A549 treated with DMSO at 1 μM for 4 hours (cell line): ENCODE measurements around the gene ZNF197. TPM values are rescaled to one million over a fixed set of nuclear protein-coding genes. Genes with fewer than 3 reads are reported as not detected.

Experiments
- total RNA-seq: library from RNA; stranded (reverse); fragments of 200-300 nt; extraction: Qiagen RNA extraction; gene quantifications from 5 replicates; pipeline ENCODE4 v1.2.3, GENCODE V29; 2022; ENCODE audit warnings: low read depth

The ZNF197 gene
- total RNA-seq = 1.5 to 2.1 TPM (median 1.9 TPM) in 5 replicates

GRCh38 chr3:44624749-44625480 lies at the start of gene ZNF197:
TSS of gene ZNF197 (plus strand) at chr3:44625036. CDS start at chr3:44629155, 4,119 bp downstream.

GRCh38 chr3:44584646-44585501 lies 40.0 kb upstream of the ZNF197 start, which contains the start of gene ZNF660:
TSS of gene ZNF660 (plus strand) at chr3:44584964. CDS start at chr3:44594194, 9,230 bp downstream.

DNA sequence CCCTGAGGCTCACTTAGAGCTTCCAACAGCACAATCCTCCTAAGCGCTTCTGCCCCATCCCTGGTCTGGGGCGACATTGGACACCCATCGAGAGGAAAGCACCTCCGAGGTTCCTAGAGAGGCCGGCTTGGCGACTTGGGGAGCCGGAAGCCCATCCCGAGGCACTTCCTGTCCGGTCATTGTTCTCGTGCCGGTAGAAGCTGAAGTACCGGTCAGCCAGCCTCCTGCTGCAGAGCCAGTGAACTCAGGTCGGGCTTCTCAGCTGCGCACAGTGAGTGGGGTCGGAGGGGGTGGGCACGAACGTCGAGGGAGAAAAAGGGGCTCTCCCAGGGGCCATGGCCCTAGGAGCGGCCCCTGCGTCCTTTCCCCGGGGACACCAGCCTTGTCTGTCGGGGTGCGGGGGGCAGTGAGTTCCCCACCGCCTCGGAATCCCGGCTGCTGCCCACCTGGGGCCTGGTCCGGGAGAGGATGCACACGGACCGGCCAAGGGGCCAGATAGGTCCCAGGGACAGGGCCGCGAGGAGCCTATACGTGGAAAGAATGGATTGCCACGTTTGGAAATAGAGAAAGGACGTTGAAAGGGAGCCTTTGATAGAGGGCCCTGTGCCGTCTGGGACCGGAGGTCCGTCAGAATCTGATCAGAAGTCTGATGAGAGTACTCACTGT lies 23.9 kb downstream of the ZNF197 start, which contains the start of gene ZNF35:
TSS of gene ZNF35 (plus strand) at position 169 of the 666 bp plus-strand sequence. CDS start 2,336 bp downstream, outside the sequence.

Other genes with a start within 250 kb of the ZNF197 start
- gene ZNF445, start 147.4 kb upstream of the ZNF197 start, total RNA-seq = 2.5 to 3.6 TPM (median 3.2 TPM) in 5 replicates
- not detected in 5 replicates for gene ZKSCAN7, start 69.8 kb upstream of the ZNF197 start, total RNA-seq
- gene ZNF660, start 40.1 kb upstream of the ZNF197 start, total RNA-seq = not detected in 5 replicates
- gene ZNF35, start 23.7 kb downstream of the ZNF197 start, total RNA-seq = 4.9 to 7.6 TPM (median 5.8 TPM) in 5 replicates
- 1.5 to 2.6 TPM (median 1.7 TPM) in 5 replicates for gene ZNF502, start 87.6 kb downstream of the ZNF197 start, total RNA-seq
- gene ZNF501, start 104.6 kb downstream of the ZNF197 start, total RNA-seq = not detected in 5 replicates
- 9.0 to 19.0 TPM (median 16.4 TPM) in 5 replicates for gene KIAA1143, start 136.6 kb downstream of the ZNF197 start, total RNA-seq
- 8.6 to 10.2 TPM (median 9.1 TPM) in 5 replicates for gene KIF15, start 136.8 kb downstream of the ZNF197 start, total RNA-seq
- gene TMEM42, start 236.9 kb downstream of the ZNF197 start, total RNA-seq = 7.3 to 10.1 TPM (median 9.7 TPM) in 5 replicates
- gene TGM4, start 249.6 kb downstream of the ZNF197 start, total RNA-seq = 0.05 to 0.09 TPM (median 0.07 TPM) in 3 of 5 replicates, not detected in the others